BJ (cell line): Measurements from ENCODE around the gene TNFRSF1B. TPM values are rescaled to one million over a fixed set of nuclear protein-coding genes. Genes with fewer than 3 reads are reported as not detected.

ENCODE experiments used
- CTCF ChIA-PET: fragments of 350-600 bp; formaldehyde crosslinking; extraction: SDS; loops from one replicate; lab custom pipeline; 2021; ENCODE audit warnings: antibody characterized with exemption, inconsistent platforms; lab: Yijun Ruan, JAX
- POLR2A ChIA-PET: fragments of 300-600 bp; sonication (Branson Sonifier 250); formaldehyde crosslinking; extraction: SDS; loops from one replicate; lab custom pipeline; 2021; ENCODE audit warnings: antibody characterized with exemption; lab: Charles Lee
- DNase-seq: peaks from one replicate; pipeline ENCODE4 v3.0.0-alpha.2; 2011; ENCODE audit warnings: low read depth
- H3K27me3 ChIP-seq: 2 replicates; pipeline ENCODE4 v1.6.0; 2011; ENCODE audit warnings: low read length; ENCODE audit not compliant: control insufficient read depth, insufficient read depth
- H3K36me3 ChIP-seq: 2 replicates; pipeline ENCODE4 v1.5.1; 2011; ENCODE audit warnings: low read length; ENCODE audit not compliant: control insufficient read depth, insufficient read depth
- H3K4me3 ChIP-seq: 2 replicates; pipeline ENCODE4 v1.5.1; 2011; ENCODE audit warnings: low read depth, mild to moderate bottlenecking, control low read depth, low read length
- polyA plus RNA-seq: library from polyadenylated mRNA; depleted of rRNA; stranded (reverse); fragments of >200 nt; gene quantifications from 2 replicates; pipeline ENCODE4 v1.2.3, GENCODE V29; 2011
- TF ChIP-seq, protein P1 (sequence below): IDR thresholded peaks from 2 replicates; pipeline ENCODE4 v1.5.1; 2011; ENCODE audit warnings: low read depth, mild to moderate bottlenecking, control low read depth, inconsistent platforms, low read length, moderate library complexity; ENCODE audit not compliant: insufficient read depth

TNFRSF1B gene
- polyA plus RNA-seq, 1 experiment: 0.60 TPM

DNA sequence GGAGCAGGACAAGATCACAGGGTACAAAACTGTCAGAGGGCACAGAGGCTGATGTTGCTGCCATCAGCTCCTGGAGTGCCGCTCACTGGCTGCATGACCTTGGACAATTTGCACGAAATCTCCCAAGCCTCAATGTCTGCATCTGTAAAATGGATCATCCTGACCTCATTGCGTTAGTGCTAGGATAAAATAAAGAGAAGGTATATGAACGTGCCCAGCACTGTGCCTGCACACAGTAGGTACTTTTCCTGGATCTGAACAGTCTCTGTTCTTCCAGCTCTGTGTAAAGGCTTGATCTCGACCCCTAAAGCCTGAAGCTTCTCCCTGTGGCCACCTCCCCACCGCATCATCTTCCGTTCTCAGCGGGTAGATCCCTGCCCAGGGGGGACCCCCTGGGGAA, 12.9 kb downstream of the TNFRSF1B start:
- no peak for DNase-seq
- TF ChIP-seq, protein P1, sequence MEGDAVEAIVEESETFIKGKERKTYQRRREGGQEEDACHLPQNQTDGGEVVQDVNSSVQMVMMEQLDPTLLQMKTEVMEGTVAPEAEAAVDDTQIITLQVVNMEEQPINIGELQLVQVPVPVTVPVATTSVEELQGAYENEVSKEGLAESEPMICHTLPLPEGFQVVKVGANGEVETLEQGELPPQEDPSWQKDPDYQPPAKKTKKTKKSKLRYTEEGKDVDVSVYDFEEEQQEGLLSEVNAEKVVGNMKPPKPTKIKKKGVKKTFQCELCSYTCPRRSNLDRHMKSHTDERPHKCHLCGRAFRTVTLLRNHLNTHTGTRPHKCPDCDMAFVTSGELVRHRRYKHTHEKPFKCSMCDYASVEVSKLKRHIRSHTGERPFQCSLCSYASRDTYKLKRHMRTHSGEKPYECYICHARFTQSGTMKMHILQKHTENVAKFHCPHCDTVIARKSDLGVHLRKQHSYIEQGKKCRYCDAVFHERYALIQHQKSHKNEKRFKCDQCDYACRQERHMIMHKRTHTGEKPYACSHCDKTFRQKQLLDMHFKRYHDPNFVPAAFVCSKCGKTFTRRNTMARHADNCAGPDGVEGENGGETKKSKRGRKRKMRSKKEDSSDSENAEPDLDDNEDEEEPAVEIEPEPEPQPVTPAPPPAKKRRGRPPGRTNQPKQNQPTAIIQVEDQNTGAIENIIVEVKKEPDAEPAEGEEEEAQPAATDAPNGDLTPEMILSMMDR: no peak
- CTCF ChIA-PET: interaction anchor here (1.8 kb wide), 1 partner anchor 55 kb away, joined by 5 read pairs; no protein-coding TSS in a partner anchor

GRCh38 chr1:12180315-12180714, 13.5 kb downstream of the TNFRSF1B start:
- TF ChIP-seq, protein P1: no peak
- ChIA-PET POLR2A (no interaction called here), CTCF (interaction anchor here (1.8 kb wide), 1 partner anchor 56 kb away, joined by 5 read pairs; no protein-coding TSS in a partner anchor)
- no peak for DNase-seq
- H3K36me3 ChIP-seq: no peaks in the 10 kb centered on the region
- H3K4me3 ChIP-seq: no peak overlapping the region
- H3K27me3 ChIP-seq: no peaks in the 10 kb centered on the region

More for the DNA sequence above, 12.9 kb downstream of the TNFRSF1B start:
- Histone ChIP-seq H3K36me3 (no peaks in the 10 kb centered on the region), H3K27me3 (no peaks in the 10 kb centered on the region), H3K4me3 (no peak overlapping the region)
- POLR2A ChIA-PET: no interaction called here

DNA sequence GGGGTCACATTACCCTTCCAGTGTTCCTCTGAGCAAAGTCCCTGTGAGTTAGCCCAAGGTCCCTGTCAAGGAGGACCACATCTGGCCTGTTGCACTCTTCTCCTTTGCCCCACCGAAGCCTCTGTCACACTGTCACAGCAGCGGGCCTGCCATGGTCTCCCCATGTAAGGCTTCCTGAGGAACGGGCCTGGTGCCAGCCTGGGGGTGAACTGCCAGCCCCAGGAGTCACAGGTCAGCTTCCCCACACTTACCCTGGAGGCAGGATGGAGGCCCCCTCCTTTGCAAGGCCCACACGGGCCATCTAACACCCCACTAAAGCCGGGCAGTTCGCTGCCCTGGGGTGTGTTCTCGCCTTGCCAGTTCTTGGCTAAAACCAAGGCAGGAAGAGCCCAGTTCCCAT, 14.1 kb downstream of the TNFRSF1B start:
- H3K4me3 ChIP-seq: no peak overlapping the region
- DNase-seq: no peak
- POLR2A ChIA-PET: no interaction called here
- H3K27me3 ChIP-seq: no peaks in the 10 kb centered on the region
- CTCF ChIA-PET: no interaction called here
- TF ChIP-seq, protein P1: no peak
- no peaks in the 10 kb centered on the region for H3K36me3 ChIP-seq

DNA sequence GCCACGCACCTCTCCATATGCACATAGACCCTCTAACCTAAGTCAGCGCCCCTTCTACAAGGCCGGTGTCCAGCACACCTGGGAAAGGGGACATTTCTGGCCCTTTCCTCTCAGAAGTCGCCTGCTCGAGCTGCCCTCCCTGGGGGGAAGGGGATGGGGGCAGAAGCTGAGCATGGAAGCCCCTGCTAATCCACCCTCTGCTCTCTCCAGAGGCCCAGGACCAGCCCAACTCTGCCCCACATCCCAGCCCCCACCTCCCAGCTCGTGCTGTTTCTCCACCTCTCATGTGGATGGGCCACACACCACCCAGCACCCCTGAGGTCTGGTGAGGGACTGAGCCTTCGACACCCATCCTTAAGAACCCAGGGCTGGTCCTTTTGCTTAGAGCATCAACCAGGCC, 14.8 kb downstream of the TNFRSF1B start:
- POLR2A ChIA-PET: no interaction called here
- Histone ChIP-seq H3K27me3 (no peaks in the 10 kb centered on the region), H3K36me3 (no peaks in the 10 kb centered on the region), H3K4me3 (no peak overlapping the region)
- TF ChIP-seq, protein P1: no peak
- no peak for DNase-seq
- CTCF ChIA-PET: interaction anchor here (0.9 kb wide), 1 partner anchor 56 kb away, joined by 3 read pairs; no protein-coding TSS in a partner anchor

GRCh38 chr1:12182410-12182984, 15.7 kb downstream of the TNFRSF1B start:
- CTCF ChIA-PET: interaction anchor here (0.5 to 2.9 kb wide), 6 partner anchors 8 to 58 kb away, joined by 3 to 15 read pairs (median 3); no protein-coding TSS in a partner anchor
- H3K36me3 ChIP-seq: no peaks in the 10 kb centered on the region
- POLR2A ChIA-PET: no interaction called here

More at GRCh38 chr1:12182410-12182984, 15.7 kb downstream of the TNFRSF1B start:
- Histone ChIP-seq H3K27me3 (no peaks in the 10 kb centered on the region; the same call in 1 of the 2 replicates), H3K4me3 (no peak overlapping the region)
- DNase-seq: no peak
- TF ChIP-seq, protein P1: no peak
